ENCODE data around the gene KLHDC7A.

The KLHDC7A gene

DNA sequence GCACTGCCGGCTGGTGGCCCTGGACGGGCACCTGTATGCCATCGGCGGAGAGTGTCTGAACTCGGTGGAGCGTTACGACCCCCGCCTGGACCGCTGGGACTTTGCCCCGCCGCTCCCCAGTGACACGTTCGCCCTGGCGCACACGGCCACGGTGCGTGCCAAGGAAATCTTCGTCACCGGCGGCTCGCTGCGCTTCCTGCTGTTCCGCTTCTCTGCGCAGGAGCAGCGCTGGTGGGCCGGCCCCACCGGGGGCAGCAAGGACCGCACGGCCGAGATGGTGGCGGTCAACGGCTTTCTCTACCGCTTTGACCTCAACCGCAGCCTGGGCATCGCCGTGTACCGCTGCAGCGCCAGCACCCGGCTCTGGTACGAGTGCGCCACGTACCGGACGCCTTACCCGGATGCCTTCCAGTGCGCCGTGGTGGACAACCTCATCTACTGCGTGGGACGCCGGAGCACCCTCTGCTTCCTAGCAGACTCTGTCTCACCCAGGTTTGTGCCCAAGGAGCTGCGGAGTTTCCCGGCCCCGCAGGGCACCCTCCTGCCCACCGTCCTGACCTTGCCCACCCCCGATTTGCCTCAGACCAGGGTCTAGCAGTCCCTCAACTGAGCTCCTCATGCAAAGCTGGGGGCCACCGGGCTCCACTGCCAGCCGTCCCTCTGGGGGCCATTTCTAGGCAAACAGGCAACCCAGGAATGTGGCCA, 2.1 kb downstream of the KLHDC7A start:
- TF ChIP-seq, protein P1, sequence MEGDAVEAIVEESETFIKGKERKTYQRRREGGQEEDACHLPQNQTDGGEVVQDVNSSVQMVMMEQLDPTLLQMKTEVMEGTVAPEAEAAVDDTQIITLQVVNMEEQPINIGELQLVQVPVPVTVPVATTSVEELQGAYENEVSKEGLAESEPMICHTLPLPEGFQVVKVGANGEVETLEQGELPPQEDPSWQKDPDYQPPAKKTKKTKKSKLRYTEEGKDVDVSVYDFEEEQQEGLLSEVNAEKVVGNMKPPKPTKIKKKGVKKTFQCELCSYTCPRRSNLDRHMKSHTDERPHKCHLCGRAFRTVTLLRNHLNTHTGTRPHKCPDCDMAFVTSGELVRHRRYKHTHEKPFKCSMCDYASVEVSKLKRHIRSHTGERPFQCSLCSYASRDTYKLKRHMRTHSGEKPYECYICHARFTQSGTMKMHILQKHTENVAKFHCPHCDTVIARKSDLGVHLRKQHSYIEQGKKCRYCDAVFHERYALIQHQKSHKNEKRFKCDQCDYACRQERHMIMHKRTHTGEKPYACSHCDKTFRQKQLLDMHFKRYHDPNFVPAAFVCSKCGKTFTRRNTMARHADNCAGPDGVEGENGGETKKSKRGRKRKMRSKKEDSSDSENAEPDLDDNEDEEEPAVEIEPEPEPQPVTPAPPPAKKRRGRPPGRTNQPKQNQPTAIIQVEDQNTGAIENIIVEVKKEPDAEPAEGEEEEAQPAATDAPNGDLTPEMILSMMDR (IDR thresholded peaks at IDR 0.05): no peak
- no peak overlapping the region for H3K4me3 ChIP-seq
- H3K27ac ChIP-seq: no peak overlapping the region
- DNase-seq (ENCODE audit: low spot score): no peak

DNA sequence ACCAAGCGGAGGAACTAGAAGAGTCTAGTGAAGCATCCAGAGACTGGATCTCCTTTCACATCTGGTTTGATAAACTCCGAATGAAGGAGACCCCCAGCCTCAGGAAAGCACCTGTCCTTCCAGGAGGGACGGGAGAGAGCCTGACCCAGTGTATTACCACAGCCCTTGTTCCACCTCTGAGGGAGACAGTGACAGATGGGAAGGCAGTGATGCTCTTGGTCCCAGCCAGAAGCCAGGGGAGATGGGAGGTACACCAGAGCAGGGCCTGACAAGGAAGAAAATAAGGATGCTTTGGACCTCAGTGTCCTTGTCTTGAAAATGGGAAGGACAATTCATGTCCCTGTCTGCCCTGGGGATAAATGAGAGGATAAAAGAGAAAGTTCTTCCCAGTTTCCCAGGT, 3.5 kb downstream of the KLHDC7A start:
- TF ChIP-seq, protein P1 (IDR thresholded peaks at IDR 0.05): no peak
- no peak for DNase-seq (ENCODE audit: low spot score)
- H3K4me3 ChIP-seq: no peak overlapping the region
- no peak overlapping the region for H3K27ac ChIP-seq

DNA sequence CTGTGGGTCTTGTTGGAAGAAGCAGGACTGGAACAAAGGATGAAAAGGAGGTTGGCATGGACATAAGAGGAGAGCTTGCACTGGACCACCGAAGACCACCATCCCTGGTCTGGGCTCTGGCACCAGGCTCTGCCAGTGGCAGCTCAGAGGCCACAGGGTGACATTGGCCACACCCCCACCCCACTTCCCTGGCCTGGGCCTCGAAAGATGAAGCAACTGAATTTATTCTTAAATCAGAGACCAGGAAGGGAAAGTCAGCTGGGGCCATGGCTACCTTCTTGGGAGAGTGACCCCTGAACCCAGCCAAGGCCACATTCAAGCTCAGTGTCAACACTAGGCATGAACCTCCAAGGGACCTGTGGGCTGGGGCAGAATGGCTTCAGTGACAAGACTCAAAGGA, 4.0 kb downstream of the KLHDC7A start:
- no peak overlapping the region for H3K27ac ChIP-seq
- no peak for DNase-seq (ENCODE audit: low spot score)
- TF ChIP-seq, protein P1 (IDR thresholded peaks at IDR 0.05): no peak
- no peak overlapping the region for H3K4me3 ChIP-seq

DNA sequence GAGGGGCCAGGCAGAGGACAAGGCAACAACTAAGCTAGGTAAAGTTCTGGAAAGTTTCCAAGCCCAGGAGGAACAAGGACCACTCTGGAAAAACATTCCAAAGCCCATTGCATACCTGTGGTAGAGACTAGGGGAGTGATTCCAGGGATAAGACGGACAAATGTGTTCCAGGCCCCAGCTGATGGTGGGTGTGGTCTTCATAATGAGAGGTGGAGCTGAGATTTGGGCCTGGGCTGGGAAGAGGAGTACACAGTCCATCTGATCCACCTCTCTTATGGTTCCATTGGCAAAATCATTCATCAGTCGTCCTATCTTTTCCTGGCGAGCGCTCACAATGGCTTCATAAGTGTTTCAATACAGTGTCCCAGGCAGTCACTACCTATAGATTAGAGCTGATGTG, 4.5 kb downstream of the KLHDC7A start:
- TF ChIP-seq, protein P1 (IDR thresholded peaks at IDR 0.05): no peak
- Histone ChIP-seq H3K27ac (no peak overlapping the region), H3K4me3 (no peak overlapping the region)
- DNase-seq (ENCODE audit: low spot score): no peak

DNA sequence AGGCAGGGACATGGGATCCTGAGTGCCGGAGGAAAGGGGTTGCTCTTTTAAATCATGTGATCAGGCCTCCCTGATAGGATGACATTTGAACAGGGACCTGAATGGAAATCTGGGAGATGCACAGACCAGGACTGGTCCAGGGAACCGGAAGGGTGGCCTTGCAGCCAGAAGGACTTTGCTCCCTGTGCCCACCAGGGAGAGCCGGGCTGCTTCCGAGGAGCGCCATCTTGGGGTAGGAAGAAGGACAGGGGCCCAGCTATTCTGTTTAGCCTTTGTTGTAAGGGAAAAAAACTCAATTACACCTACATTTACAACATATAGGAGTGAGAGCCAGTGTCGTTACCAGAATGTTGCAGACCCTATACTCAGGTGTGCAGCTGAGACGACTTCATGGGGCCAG, 5.5 kb downstream of the KLHDC7A start:
- DNase-seq (ENCODE audit: low spot score): no peak
- H3K4me3 ChIP-seq: no peak overlapping the region
- no peak overlapping the region for H3K27ac ChIP-seq
- TF ChIP-seq, protein P1 (IDR thresholded peaks at IDR 0.05): no peak

DNA sequence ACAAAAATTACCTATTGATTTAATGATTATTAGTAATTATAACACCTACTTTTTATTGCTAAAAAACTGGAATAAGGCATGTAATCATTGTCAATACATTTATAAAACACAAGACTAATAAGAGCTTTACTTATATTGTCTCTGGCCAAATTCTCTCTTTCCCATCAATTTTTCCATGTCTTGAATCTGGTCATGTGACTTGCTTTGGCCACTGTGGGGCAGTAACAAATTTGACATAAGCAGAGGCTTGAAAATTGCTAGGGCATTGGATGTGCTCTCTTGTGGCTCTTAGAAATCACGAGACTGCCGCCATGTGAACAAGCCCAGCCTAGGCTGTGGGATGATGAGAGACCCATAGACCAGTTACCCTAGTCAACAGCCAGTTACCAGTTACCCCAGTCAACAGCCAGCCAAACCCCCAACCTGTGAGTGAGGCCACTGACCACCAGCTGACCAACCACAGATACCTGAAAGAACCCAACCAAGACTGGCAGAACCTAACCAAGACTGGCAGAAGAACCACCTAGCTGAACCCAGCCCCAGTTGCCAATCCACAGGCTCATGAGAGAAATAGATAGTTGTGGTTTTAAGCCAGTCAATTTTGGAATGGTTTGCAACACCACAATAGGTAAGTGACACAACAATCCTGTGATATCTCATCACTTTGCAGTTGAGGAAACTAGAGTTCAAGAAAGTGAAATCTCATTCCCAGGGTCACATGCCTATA, 8.8 kb downstream of the KLHDC7A start:
- TF ChIP-seq, protein P1 (IDR thresholded peaks at IDR 0.05): no peak
- Histone ChIP-seq H3K27ac (no peak overlapping the region), H3K4me3 (no peak overlapping the region)
- DNase-seq (ENCODE audit: low spot score): no peak

DNA sequence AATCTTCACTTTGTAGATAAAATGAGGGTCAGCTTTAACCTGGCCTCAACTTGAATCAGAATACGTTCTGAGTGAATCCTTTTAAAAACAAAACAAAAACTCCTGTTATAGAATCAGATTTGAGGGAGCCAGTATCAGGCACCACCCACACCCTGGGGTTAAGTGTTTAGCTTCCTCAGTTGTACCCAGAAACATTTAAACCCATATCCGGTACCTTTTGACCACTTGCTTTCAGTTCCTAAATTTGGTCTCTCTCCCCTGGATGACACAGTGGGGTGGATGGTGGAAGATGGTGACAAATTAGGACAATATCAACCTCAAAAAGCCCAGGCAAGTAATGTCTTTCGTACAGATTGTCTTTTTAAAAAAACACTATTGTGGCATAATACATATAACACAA, 10.4 kb downstream of the KLHDC7A start:
- TF ChIP-seq, protein P1 (IDR thresholded peaks at IDR 0.05): no peak
- Histone ChIP-seq H3K4me3 (no peak overlapping the region), H3K27ac (no peak overlapping the region)
- no peak for DNase-seq (ENCODE audit: low spot score)
